Measurements from ENCODE around the gene ADAMTS12.

The ADAMTS12 gene

GRCh38 chr5:33588654-33589372 is 303.0 kb downstream of the ADAMTS12 start:
- DNase-seq (ENCODE audit: low read depth): no peak
- peak; percentile 28 for TF ChIP-seq CTCF (IDR thresholded peaks at IDR 0.05; ENCODE audit: low read depth, low read length, missing control alignments)
- H3K4me3 ChIP-seq (ENCODE audit: low read depth, low read length): no peak overlapping the region
- in situ Hi-C loops (cut with HindIII; ENCODE audit: low sequenced_read_pairs): no loop called here

GRCh38 chr5:33583332-33583731 is 308.5 kb downstream of the ADAMTS12 start:
- DNase-seq (ENCODE audit: low read depth): no peak
- no peak overlapping the region for H3K4me3 ChIP-seq (ENCODE audit: low read depth, low read length)
- in situ Hi-C loops (cut with HindIII; ENCODE audit: low sequenced_read_pairs): no loop called here
- no peak for TF ChIP-seq CTCF (IDR thresholded peaks at IDR 0.05; ENCODE audit: low read depth, low read length, missing control alignments)

GRCh38 chr5:33582417-33582816 is 309.4 kb downstream of the ADAMTS12 start:
- no peak for TF ChIP-seq CTCF (IDR thresholded peaks at IDR 0.05; ENCODE audit: low read depth, low read length, missing control alignments)
- in situ Hi-C loops (cut with HindIII; ENCODE audit: low sequenced_read_pairs): no loop called here
- H3K4me3 ChIP-seq (ENCODE audit: low read depth, low read length): no peak overlapping the region
- DNase-seq (ENCODE audit: low read depth): no peak

- TF ChIP-seq CTCF (IDR thresholded peaks at IDR 0.05; ENCODE audit: low read depth, low read length, missing control alignments): no peak
- no peak overlapping the region for H3K4me3 ChIP-seq (ENCODE audit: low read depth, low read length)
- in situ Hi-C loops (cut with HindIII; ENCODE audit: low sequenced_read_pairs): no loop called here
- DNase-seq (ENCODE audit: low read depth): no peak
Measured at GRCh38 chr5:33579789-33580188, 312.0 kb downstream of the ADAMTS12 start.

GRCh38 chr5:33579152-33579551 is 312.6 kb downstream of the ADAMTS12 start:
- in situ Hi-C loops (cut with HindIII; ENCODE audit: low sequenced_read_pairs): no loop called here
- no peak for TF ChIP-seq CTCF (IDR thresholded peaks at IDR 0.05; ENCODE audit: low read depth, low read length, missing control alignments)
- H3K4me3 ChIP-seq (ENCODE audit: low read depth, low read length): no peak overlapping the region
- no peak for DNase-seq (ENCODE audit: low read depth)

- in situ Hi-C loops (cut with HindIII; ENCODE audit: low sequenced_read_pairs): no loop called here
- no peak for TF ChIP-seq CTCF (IDR thresholded peaks at IDR 0.05; ENCODE audit: low read depth, low read length, missing control alignments)
- H3K4me3 ChIP-seq (ENCODE audit: low read depth, low read length): no peak overlapping the region
- no peak for DNase-seq (ENCODE audit: low read depth)
Measured at GRCh38 chr5:33576726-33577590, 314.8 kb downstream of the ADAMTS12 start.

Measured in astrocyte of the cerebellum (primary cell).